Neural progenitor cell (in vitro differentiated cells): ENCODE results near the gene RAE1. TPM values are rescaled to one million over a fixed set of nuclear protein-coding genes. Genes with fewer than 3 reads are reported as not detected.

Experiments used
- DNase-seq: peaks from one replicate; pipeline ENCODE4 v3.0.0-alpha.2; 2016; ENCODE audit warnings: low spot score
- H2AFZ ChIP-seq: fragments of 200-600 bp; sonication (generic); replicated peaks from 2 replicates; pipeline ENCODE4 v1.6.1; 2016; ENCODE audit warnings: antibody characterized with exemption
- H3F3A ChIP-seq: fragments of 200-600 bp; sonication (generic); 2 replicates; pipeline ENCODE4 v1.6.1; 2016; ENCODE audit warnings: antibody characterized with exemption, low read depth
- H3K27ac ChIP-seq: fragments of 200-600 bp; sonication (generic); 2 replicates; pipeline ENCODE4 v1.5.1; 2016; ENCODE audit warnings: mild to moderate bottlenecking
- H3K27me3 ChIP-seq: fragments of 200-600 bp; sonication (generic); 2 replicates; pipeline ENCODE4 v1.6.1; 2016; ENCODE audit warnings: mild to moderate bottlenecking, moderate library complexity
- H3K36me3 ChIP-seq: fragments of 200-600 bp; sonication (generic); 2 replicates; pipeline ENCODE4 v1.5.1; 2016
- H3K4me1 ChIP-seq: fragments of 200-600 bp; sonication (generic); 2 replicates; pipeline ENCODE4 v1.6.1; 2016; ENCODE audit warnings: mixed run types
- H3K4me2 ChIP-seq: fragments of 200-600 bp; sonication (generic); 2 replicates; pipeline ENCODE4 v1.6.1; 2016
- H3K4me3 ChIP-seq: fragments of 200-600 bp; sonication (generic); 2 replicates; pipeline ENCODE4 v1.5.1; 2016
- H3K79me2 ChIP-seq: fragments of 200-600 bp; sonication (generic); 2 replicates; pipeline ENCODE4 v1.6.1; 2016; ENCODE audit warnings: low read depth
- H3K9ac ChIP-seq: fragments of 200-600 bp; sonication (generic); 2 replicates; pipeline ENCODE4 v1.6.1; 2016
- H3K9me3 ChIP-seq: fragments of 200-600 bp; sonication (generic); 2 replicates; pipeline ENCODE4 v1.5.1; 2016; ENCODE audit warnings: low read depth
- H4K20me1 ChIP-seq: fragments of 200-600 bp; sonication (generic); 2 replicates; pipeline ENCODE4 v1.6.1; 2016; ENCODE audit warnings: low read depth
- H3K27ac Mint-ChIP-seq: 3 replicates; pipeline ENCODE4 v1.8.0; 2021; ENCODE audit warnings: mixed read lengths
- H3K27me3 Mint-ChIP-seq: 2 replicates; pipeline ENCODE4 v1.8.0; 2022; ENCODE audit warnings: low read depth, mild to moderate bottlenecking, inconsistent platforms, moderate library complexity, mixed read lengths; ENCODE audit not compliant: insufficient read depth
- H3K36me3 Mint-ChIP-seq: 3 replicates; pipeline ENCODE4 v1.8.0; 2021; ENCODE audit warnings: mixed read lengths
- H3K4me1 Mint-ChIP-seq: 3 replicates; pipeline ENCODE4 v1.8.0; 2021; ENCODE audit warnings: mixed read lengths
- H3K4me3 Mint-ChIP-seq: 3 replicates; pipeline ENCODE4 v1.8.0; 2021; ENCODE audit warnings: mild to moderate bottlenecking, moderate library complexity, mixed read lengths
- H3K9me3 Mint-ChIP-seq: 3 replicates; pipeline ENCODE4 v1.8.0; 2020; ENCODE audit warnings: mixed read lengths
- EZH2 ChIP-seq: fragments of 200-600 bp; sonication (generic); IDR thresholded peaks from 2 replicates; pipeline ENCODE4 v1.6.1; 2017; ENCODE audit warnings: antibody characterized with exemption, mild to moderate bottlenecking, moderate library complexity
- EZH2phosphoT487 ChIP-seq: fragments of 200-600 bp; sonication (generic); IDR thresholded peaks from 2 replicates; pipeline ENCODE4 v1.6.1; 2017; ENCODE audit warnings: antibody characterized with exemption
- total RNA-seq: library from RNA; depleted of rRNA; stranded (reverse); fragments of >200 nt; gene quantifications from 2 replicates; pipeline ENCODE4 v1.2.3, GENCODE V29; 2015; ENCODE audit warnings: low replicate concordance
- TF ChIP-seq, protein P1 (sequence below): fragments of 200-600 bp; sonication (generic); IDR thresholded peaks from 2 replicates; pipeline ENCODE4 v1.5.1; 2017; ENCODE audit warnings: antibody characterized with exemption, mild to moderate bottlenecking

RAE1 gene
- total RNA-seq, 1 donor from 2014 or later: 77.6 TPM

DNA sequence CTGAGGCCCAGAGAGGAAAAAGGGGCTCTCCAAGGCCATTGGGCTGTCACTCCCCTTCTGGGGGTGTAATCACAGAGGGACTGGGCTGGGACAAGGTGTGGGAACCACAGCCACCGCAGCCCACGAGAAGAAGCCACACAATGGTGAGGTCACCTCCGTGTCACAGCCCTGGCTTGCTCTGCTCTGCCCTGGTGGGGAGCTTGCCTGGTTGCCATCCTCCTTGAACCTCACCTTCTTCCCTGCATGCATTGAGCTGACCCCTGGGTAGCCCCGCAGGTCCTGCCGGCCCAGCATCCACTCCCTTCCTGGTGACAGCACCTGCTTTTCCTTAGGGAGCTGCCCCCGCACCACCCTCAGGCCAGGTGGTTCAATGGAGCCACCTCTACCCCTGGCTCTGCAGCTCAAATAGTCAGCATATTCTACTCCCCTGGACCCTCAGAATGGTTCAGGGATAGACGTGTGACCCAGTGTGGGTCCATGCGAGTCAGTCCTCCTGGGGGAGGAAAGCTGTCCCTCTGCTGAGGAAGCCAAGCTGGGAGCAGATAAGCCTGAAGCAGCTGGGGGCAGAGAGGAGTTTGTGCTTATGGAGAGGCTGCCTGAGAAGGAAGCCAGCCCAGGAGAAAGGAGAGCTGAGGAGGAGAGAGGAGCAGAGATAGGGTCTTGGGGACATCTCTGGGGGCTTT lies 61.4 kb downstream of the RAE1 start:
- TF ChIP-seq, protein P1, sequence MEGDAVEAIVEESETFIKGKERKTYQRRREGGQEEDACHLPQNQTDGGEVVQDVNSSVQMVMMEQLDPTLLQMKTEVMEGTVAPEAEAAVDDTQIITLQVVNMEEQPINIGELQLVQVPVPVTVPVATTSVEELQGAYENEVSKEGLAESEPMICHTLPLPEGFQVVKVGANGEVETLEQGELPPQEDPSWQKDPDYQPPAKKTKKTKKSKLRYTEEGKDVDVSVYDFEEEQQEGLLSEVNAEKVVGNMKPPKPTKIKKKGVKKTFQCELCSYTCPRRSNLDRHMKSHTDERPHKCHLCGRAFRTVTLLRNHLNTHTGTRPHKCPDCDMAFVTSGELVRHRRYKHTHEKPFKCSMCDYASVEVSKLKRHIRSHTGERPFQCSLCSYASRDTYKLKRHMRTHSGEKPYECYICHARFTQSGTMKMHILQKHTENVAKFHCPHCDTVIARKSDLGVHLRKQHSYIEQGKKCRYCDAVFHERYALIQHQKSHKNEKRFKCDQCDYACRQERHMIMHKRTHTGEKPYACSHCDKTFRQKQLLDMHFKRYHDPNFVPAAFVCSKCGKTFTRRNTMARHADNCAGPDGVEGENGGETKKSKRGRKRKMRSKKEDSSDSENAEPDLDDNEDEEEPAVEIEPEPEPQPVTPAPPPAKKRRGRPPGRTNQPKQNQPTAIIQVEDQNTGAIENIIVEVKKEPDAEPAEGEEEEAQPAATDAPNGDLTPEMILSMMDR: no peak
- TF ChIP-seq EZH2: no peak
- H3K27me3 Mint-ChIP-seq: peaks cover 2% of the 10 kb centered on the region
- no peak overlapping the region for H3K4me3 Mint-ChIP-seq
- Histone ChIP-seq H3K9me3 (no peaks in the 10 kb centered on the region), H3K9ac (no peak overlapping the region), H3K4me3 (no peak overlapping the region), H3K36me3 (no peaks in the 10 kb centered on the region), H4K20me1 (peaks cover 5% of the 10 kb centered on the region), H3K27me3 (no peaks in the 10 kb centered on the region), H3K27ac (no peak overlapping the region), H3K4me1 (no peaks in the 10 kb centered on the region), H3F3A (peaks cover 13% of the 10 kb centered on the region), H2AFZ (no peak overlapping the region), H3K79me2 (no peaks in the 10 kb centered on the region), H3K4me2 (no peak overlapping the region)
- peak overlapping the region; percentile 88 for H3K27ac Mint-ChIP-seq
- H3K4me1 Mint-ChIP-seq: peaks cover 23% of the 10 kb centered on the region
- no peak for DNase-seq
- H3K9me3 Mint-ChIP-seq: no peaks in the 10 kb centered on the region
- H3K36me3 Mint-ChIP-seq: peaks cover 4% of the 10 kb centered on the region

DNA sequence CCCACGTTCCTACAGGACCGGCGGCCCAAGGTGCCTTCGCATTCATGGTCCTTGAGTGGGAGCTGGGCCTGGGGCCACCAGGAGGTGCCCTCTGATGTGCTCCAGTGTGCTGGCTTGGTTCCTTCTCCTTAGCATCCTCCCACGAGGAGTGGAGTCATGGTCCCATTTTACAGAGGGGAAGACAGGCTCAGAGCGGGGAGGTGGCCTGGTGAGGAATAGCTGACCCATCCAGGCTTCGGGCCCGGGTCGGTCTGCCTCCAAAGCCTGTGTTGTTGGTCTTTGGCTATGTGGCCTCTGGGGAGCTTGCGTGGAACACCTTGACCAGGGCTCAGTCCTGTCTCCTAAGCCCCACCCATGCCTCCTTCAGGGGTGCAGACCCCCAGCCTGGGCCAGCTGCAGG lies 62.9 kb downstream of the RAE1 start:
- no peak overlapping the region for H3K4me3 ChIP-seq
- H3K27me3 ChIP-seq: no peaks in the 10 kb centered on the region
- H4K20me1 ChIP-seq: peaks cover 5% of the 10 kb centered on the region
- Mint-ChIP-seq H3K36me3 (no peaks in the 10 kb centered on the region), H3K4me1 (peaks cover 15% of the 10 kb centered on the region), H3K27ac (no peak overlapping the region), H3K27me3 (peaks cover 2% of the 10 kb centered on the region), H3K4me3 (no peak overlapping the region), H3K9me3 (no peaks in the 10 kb centered on the region)
- H3K27ac ChIP-seq: no peak overlapping the region
- peaks cover 18% of the 10 kb centered on the region for H3F3A ChIP-seq
- H3K9me3 ChIP-seq: no peaks in the 10 kb centered on the region
- no peaks in the 10 kb centered on the region for H3K36me3 ChIP-seq
- no peak overlapping the region for H3K4me2 ChIP-seq
- H3K4me1 ChIP-seq: peaks cover 2% of the 10 kb centered on the region
- TF ChIP-seq EZH2 (no peak), EZH2phosphoT487 (no peak)
- TF ChIP-seq, protein P1: no peak
- no peak overlapping the region for H2AFZ ChIP-seq
- H3K79me2 ChIP-seq: no peaks in the 10 kb centered on the region
- H3K9ac ChIP-seq: no peak overlapping the region
- no peak for DNase-seq

DNA sequence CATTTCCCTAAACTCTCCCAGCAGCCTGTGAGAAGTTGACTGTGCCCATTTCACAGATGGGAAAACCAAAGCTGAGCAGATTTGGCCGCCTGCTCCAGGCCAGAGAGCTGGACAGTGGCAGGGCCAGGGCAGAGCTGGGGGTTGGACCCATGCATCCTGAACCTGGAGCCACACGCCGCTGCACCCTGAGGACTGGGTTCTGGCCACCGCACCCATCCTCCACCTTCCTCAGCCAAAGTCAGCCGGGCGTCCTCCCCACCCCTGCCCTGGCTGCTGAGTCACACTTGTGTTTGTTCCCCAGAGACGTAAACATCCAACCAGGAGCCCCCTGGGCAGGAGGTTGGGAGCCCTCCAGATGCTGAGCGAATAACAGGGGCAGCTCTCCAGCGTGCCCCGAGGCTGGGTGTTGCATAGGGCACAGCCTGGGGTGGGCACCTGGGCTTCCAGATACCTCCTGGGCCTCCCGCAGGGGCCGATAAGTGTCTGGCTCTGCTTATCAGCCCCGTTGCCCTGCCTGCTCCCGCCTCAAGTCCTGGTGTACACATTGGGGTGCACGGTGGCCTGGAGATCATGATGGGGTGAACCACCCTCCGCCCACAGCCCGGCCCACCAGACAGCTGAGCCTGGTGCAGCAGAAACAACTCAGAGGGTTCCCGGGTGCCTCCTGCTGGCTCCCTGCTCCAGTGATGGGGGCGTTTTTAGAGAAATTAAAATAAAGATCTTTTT lies 64.0 kb downstream of the RAE1 start:
- Histone ChIP-seq H3K4me3 (no peak overlapping the region), H3K9me3 (no peaks in the 10 kb centered on the region), H3K36me3 (no peaks in the 10 kb centered on the region), H3F3A (peaks cover 8% of the 10 kb centered on the region), H4K20me1 (no peaks in the 10 kb centered on the region), H3K79me2 (no peaks in the 10 kb centered on the region), H3K27me3 (no peaks in the 10 kb centered on the region), H3K27ac (no peak overlapping the region), H2AFZ (no peak overlapping the region), H3K4me1 (peaks cover 2% of the 10 kb centered on the region), H3K9ac (no peak overlapping the region), H3K4me2 (no peak overlapping the region)
- DNase-seq: no peak
- TF ChIP-seq EZH2: no peak
- Mint-ChIP-seq H3K36me3 (no peaks in the 10 kb centered on the region), H3K4me3 (no peak overlapping the region), H3K4me1 (peaks cover 6% of the 10 kb centered on the region), H3K27me3 (peaks cover 8% of the 10 kb centered on the region), H3K27ac (no peak overlapping the region), H3K9me3 (no peaks in the 10 kb centered on the region)

DNA sequence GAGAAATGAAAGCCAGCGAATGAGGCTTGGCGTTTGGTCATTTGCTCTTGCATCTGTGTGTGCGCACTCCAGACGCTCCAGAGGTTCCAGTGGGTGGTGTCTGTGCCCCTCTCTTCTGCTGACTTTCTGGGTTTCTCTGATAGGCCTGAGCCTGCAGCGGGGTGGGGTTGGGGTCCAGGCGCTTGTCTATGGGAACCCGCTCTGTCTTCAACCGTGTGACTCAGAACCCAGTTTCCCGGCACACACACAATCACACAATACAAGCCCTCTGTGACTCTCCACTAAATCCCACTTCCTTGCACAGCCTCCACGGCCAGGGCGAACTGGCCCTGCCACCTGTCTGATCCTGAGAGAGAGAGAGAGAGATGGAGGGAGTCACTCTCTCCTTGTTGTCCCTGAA lies 64.7 kb downstream of the RAE1 start:
- Mint-ChIP-seq H3K9me3 (no peaks in the 10 kb centered on the region), H3K27ac (peak overlapping the region; percentile 55), H3K36me3 (no peaks in the 10 kb centered on the region), H3K4me1 (peaks cover 6% of the 10 kb centered on the region), H3K27me3 (peaks cover 11% of the 10 kb centered on the region), H3K4me3 (no peak overlapping the region)
- Histone ChIP-seq H4K20me1 (no peaks in the 10 kb centered on the region), H2AFZ (no peak overlapping the region), H3K36me3 (no peaks in the 10 kb centered on the region), H3K79me2 (no peaks in the 10 kb centered on the region), H3K9me3 (no peaks in the 10 kb centered on the region), H3K27ac (no peak overlapping the region), H3K27me3 (no peaks in the 10 kb centered on the region), H3K4me3 (no peak overlapping the region), H3K4me2 (no peak overlapping the region), H3K4me1 (peaks cover 2% of the 10 kb centered on the region), H3K9ac (no peak overlapping the region), H3F3A (peaks cover 4% of the 10 kb centered on the region)
- TF ChIP-seq EZH2: no peak
- TF ChIP-seq, protein P1: no peak
- TF ChIP-seq EZH2phosphoT487: no peak
- DNase-seq: no peak
